GM19351 (cell line): ENCODE data around the gene AGO3.
"Not testable (repeated sequence)": the region's sequence is repeated elsewhere in the genome, so short reads cannot be mapped to it uniquely, and the experiment has no call there.

Experiments
- ATAC-seq: cut with Tn5 transposase; IDR thresholded peaks from one replicate; pipeline ENCODE4 v1.9.1; 2021; ENCODE audit warnings: mild to moderate bottlenecking, moderate library complexity; ENCODE audit not compliant: unreplicated experiment

Gene AGO3

GRCh38 chr1:35924838-35925237, 6.1 kb upstream of the AGO3 start:
- no peak for ATAC-seq

DNA sequence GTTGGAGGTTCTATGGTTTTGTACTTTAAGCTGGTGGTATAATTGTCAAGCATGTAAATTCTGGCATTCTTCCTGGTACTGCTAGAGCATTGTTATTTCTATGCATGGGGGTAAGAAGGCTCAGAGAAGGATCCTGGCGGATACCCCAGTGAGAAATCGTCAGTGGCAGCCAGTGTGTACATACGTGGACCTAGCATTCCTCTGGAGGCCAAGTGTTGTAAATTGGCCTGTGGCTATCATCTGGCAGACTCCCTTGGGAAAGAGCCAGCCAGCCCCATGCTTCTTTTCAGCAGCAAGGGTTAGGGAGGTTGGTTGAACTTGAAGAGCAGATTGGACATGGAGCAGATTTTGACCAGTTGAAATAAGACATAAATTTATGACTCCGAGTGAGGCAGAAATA, 5.2 kb upstream of the AGO3 start:
- no peak for ATAC-seq

DNA sequence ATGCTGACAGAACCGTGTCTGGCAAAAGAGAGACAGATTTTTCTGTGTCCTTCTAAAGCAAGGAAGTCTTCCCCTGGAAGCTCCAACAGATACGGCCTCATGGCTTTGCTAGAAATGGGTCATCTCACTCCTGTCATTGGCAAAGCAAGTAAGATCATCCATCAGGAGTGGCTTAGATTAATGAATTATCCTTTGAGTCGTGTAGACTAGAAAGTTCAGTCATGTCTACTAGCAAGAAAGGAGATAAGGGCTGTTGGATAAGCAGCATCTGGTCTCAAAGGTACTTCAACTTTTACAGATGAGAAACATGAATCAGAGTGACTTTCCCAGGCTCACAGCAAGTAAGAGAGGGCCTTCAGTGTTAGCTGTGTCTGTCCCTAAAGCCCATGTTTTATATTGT, 3.4 kb upstream of the AGO3 start:
- no peak for ATAC-seq

DNA sequence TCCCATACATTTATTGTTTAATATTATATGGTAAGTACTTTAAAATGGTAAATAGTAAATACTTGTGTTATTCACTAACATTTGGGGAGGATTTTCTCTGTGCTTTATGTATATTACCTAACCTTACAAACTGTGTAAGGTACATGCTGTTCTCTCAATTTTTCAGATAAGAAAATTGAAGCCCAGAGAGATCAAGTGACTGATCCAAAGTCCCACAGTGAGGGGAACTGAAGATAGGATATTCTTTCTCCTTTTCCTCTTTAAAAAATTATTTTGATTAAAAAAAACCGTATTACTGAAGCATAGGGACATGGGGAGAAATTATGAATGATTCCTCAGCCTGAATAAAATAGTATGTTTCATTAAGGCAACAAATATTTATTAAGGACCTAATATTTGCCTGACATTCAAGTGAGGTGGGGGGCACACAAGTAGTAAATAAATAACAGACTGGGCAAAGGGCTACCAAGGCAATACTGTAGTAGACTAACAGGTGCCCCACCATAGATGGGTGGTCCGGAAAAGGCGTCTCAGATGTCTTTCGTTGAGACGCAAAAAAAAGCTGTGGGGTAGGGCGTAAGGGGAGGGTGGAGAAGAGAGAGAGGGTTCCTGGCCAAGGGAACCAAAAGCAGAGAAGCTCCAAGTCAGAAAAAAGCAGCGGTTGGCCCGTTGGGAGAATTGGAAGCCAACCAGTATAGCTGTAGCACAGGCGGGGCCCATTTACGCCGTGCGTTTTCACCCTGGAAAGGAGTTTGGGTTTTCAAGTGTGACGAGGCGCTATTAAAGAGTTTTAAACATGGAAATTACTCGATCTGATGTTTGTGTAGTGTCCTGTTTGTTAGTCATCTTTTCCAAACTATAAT, 944 bp upstream of the AGO3 start:
- no peak for ATAC-seq

DNA sequence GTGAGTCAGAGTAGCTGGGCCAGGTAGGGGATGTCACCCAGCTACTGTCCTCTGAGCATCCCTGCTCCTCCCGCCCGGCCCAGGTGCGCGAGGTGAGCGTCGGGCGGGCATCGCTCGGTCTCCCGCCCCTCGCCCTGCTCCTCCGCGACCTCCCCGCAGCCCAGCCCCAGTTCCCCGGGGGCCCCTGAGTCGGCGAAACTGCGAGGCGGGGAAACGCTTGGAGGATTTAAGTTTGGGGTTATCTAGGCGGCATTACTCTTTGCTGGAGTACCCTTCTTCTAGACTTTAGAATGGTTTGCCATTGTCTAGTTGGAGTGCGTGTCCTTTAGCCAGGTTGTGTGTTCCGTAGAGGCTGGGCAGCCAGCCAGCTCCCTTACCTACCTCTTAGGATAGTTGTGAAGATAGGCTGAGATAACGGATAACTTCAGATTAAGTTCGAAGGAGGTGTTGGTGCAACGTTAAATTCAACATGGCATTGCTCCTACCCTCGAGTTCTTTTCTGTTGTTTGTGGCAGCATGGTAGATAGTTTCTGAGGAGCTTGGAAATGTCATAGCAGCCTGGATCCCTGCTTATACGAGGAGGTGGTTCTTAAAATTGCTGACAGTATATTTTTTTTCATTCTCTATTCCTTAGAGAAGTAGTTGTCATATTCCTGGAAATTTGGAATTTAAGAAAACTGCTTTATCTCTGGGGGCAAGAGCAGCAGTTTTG, 697 bp downstream of the AGO3 start:
- ATAC-seq, result peak; percentile 31

GRCh38 chr1:35932158-35932636, 1.3 kb downstream of the AGO3 start:
- ATAC-seq, result no peak

DNA sequence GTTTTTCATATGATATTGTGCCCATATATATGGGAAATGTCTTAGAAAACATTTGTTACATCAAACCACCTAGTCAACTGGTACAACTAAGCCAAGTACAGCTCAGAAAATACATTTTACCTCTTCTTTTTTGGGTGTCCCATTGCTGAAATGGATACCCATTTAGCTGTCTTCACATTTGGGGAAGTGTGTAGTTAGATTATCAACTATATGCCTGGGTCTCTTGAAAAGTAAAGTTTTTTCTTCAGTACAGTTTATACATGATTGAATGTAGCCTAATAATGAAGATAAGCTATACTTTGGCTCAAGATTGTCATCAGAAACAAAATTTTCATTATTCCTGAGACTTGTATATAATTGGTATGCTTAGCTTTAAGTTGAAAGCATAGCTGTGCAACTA, 2.0 kb downstream of the AGO3 start:
- no peak for ATAC-seq

- no peak for ATAC-seq
These were observed 4.8 kb downstream of the AGO3 start for GRCh38 chr1:35935442-35936388.

DNA sequence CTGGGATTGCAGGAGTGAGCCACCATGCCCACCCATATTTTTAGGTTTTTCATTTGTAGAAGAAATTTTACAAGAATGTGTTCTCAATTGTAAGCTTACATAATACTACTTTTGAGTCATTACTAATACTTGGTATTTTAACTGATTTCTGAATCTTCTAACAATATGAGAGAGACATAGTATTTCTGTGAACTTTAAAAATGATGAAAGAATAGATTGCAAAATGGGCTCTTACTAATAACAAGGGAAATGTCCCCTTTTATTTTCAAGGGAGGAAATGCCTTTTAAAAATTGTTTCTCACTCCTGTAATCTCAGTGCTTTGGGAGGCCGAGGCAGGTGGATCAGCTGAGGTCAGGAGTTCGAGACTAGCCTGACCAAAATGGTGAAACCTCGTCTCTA, 5.9 kb downstream of the AGO3 start:
- ATAC-seq, result no peak

DNA sequence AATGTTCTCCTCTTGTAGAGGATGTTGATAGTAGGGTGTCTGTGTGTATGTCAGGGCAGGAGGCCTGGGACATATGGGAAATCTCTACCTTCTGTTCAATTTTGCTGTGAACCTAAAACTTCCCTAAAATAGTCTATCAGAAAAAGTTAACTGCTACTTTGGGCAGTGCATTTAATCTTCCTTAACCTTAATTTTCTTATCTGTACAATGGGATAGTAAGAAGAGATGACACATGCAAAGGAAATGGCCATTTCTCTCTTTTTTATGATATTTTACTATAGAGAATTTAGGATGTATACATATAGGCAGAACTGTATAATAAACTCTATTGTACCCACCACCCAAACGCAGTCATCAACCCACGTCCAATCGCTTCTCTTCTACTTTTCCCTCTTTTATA, 8.6 kb downstream of the AGO3 start:
- ATAC-seq, result no peak

- no peak for ATAC-seq
These were observed 14.4 kb downstream of the AGO3 start for GRCh38 chr1:35945327-35945726.

DNA sequence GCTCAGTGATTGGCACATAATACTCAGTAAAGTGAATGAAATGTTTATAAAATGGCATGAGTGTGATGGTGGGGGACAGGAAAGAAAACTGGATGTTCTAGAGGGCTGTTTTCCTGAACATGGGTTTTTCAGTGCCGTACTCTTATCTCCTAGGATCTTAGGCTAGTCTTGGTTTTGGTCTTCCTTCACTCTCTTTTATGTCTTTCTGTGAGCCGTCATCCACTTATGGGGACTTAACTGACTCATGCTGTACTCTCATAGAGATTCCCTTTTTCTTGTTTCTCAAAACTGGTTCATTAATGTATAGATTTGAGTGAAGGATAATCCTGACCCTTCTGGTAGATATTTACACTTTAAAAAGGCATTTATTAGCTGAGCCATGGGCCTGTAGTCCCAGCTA, 16.6 kb downstream of the AGO3 start:
- no peak for ATAC-seq

- ATAC-seq, result no peak
These were observed 27.7 kb downstream of the AGO3 start for GRCh38 chr1:35958558-35958957.

DNA sequence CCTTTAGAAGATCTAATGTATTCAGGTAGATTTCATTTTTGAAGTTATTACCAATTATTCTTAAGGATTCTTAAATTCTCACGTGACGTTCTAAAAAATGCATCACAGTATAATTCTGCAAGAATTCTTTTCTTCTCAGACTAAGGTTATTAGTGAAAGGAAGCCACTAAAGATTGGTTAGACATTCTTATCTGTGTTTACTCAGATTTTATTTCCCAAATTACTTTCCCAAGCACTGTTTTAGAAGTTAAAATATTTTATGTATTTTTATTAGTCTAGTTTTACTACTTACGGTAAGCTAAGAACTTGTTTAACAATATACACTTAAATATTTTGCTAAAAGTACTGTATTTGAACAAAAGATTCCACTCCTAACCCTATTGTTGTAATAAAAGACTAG, 28.4 kb downstream of the AGO3 start:
- ATAC-seq, result no peak

- ATAC-seq, result no peak
These were observed 32.0 kb downstream of the AGO3 start for GRCh38 chr1:35962952-35963351.

DNA sequence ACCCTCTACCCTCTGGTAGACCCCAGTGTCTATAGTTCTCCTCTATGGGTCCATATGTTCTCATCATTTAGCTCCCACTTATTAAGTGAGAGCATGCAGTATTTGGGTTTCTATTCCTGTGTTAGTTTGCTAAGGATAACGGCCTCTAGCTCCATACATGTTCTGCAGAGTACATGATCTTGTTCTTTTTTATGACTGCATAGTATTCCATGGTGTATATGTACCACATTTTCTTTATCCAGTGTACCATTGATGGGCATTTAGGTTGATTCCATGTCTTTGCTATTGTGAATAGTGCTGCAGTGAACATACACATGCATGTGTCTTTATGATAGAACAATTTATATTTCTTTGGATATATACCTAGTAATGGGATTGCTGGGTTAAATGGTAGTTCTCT, 33.4 kb downstream of the AGO3 start:
- not testable (repeated sequence) for ATAC-seq

DNA sequence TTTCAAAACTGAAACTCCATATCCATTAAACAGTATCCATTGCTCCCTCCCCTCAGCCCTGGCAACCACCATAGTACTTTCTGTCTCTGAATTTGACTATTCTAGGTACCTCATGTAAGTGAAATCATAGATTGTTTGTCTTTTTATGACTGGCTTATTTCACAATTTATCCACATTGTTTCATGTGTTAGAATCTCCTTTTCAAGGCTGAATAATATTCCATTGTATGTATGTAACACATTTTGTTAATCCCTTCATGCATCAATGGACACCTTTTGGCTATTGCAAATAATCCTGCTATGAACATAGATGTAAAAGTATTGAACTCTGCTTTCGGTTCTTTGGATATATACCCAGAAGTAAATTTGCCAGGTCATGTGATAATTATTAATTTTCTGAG, 37.5 kb downstream of the AGO3 start:
- ATAC-seq, result no peak

DNA sequence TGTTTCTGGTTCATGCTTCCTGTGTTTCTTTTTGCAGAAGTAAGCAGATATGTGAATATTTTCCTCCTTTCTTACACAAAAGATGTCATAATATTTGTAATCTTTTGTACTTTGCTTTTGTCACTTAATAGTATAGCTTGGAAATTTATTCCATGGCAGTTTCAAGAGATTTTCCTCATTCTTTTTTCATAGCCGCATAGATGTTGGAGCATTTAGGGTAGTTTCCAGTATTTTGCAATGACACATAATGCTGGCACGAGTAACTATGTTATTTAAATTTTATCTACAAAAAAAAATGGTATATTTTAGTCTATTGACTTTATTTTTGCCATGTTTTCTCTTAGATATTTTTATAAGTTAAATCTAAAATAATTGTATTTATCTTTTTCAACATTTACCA, 40.7 kb downstream of the AGO3 start:
- no peak for ATAC-seq

GRCh38 chr1:35972631-35973030, 41.7 kb downstream of the AGO3 start:
- not testable (repeated sequence) for ATAC-seq

- ATAC-seq, result no peak
These were observed 49.2 kb downstream of the AGO3 start for GRCh38 chr1:35980090-35980489.

DNA sequence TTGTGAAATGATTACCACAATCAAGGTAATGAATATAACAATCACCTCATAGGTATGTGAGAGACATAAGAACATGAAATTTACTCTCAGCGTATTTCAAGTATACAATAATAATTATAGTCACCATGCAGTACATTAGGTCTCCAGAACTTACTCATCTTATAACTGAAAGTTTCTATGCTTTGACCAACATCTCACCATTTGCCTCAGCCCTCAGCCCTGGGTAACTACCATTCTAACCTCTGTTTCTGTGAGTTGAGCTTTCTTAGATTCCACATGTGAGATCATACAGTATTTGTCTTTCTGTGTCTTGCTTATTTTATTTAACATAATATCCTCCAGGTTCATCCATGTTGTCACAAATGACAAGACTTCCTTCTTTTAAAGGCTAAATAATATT, 57.3 kb downstream of the AGO3 start:
- no peak for ATAC-seq
